HCT116 (cell line): ENCODE data around the gene GJB5. TPM values are rescaled to one million over a fixed set of nuclear protein-coding genes. Genes with fewer than 3 reads are reported as not detected.

ENCODE experiments used
- ATAC-seq: fragments of 200-7000 bp; cut with Tn5 transposase; 2 replicates; pipeline ENCODE4 v1.9.1; 2020; ENCODE audit warnings: mild to moderate bottlenecking, moderate library complexity
- BruUV-seq: library from RNA; stranded (reverse); fragments of 400-500 nt; replicated peaks from 2 replicates; lab custom pipeline; 2021; lab: Mats Ljungman, UMichigan
- CTCF ChIA-PET: fragments of 300-600 bp; sonication (Branson Sonifier 250); formaldehyde crosslinking; loops from one replicate; lab custom pipeline; 2021; ENCODE audit warnings: antibody characterized with exemption; lab: Charles Lee
- POLR2A ChIA-PET: fragments of 300-600, 350-600 bp; sonication (Branson Sonifier 250); formaldehyde crosslinking; loops from one replicate; lab custom pipeline; 2021; ENCODE audit warnings: antibody characterized with exemption; lab: Charles Lee
- RAD21 ChIA-PET, 2 experiments: fragments of 300-600 bp; sonication (Branson Sonifier 250); formaldehyde crosslinking; loops; one replicate each; lab custom pipeline; 2023; ENCODE audit warnings: low total read pairs in 2 of 2; ENCODE audit not compliant: uncharacterized antibody in 2 of 2, unreplicated experiment in 2 of 2, low non-redundant PET in 1 of 2; lab: Charles Lee
- DNase-seq: peaks from one replicate; pipeline ENCODE4 v3.0.0-alpha.2; 2010; ENCODE audit warnings: low read depth, low spot score
- H2AFZ ChIP-seq: fragments of 200-600 bp; shearing (Covaris generic), sonication (generic); 2 replicates; pipeline ENCODE4 v1.6.1; 2017; ENCODE audit warnings: low read depth, mixed run types, mixed read lengths, antibody characterized with exemption, low read length; ENCODE audit not compliant: poor library complexity, severe bottlenecking
- H3K27ac ChIP-seq: 2 replicates; pipeline ENCODE4 v1.5.1; 2012; ENCODE audit warnings: low read depth, low read length
- H3K27me3 ChIP-seq: fragments of 200-600 bp; sonication (generic); 2 replicates; pipeline ENCODE4 v1.6.1; 2016; ENCODE audit warnings: mixed run types, low read length, mixed read lengths; ENCODE audit not compliant: insufficient read depth
- H3K36me3 ChIP-seq, 2 experiments: fragments of 200-500 bp in 1 of 2; fragments of 200-600 bp in 1 of 2; sonication (Bioruptor generic) in 1 of 2; sonication (generic) in 1 of 2; 2 replicates each; pipeline versions ENCODE4 v1.5.1 to v1.6.1; 2014 to 2016; ENCODE audit warnings: low read length in 2 of 2, inconsistent platforms in 1 of 2, mixed read lengths in 1 of 2, mixed run types in 1 of 2; ENCODE audit not compliant: insufficient read depth in 2 of 2, control insufficient read depth in 1 of 2
- H3K4me1 ChIP-seq, 2 experiments: fragments of 200-600 bp in 1 of 2; sonication (generic) in 1 of 2; 2 replicates each; pipeline versions ENCODE4 v1.5.1 to v1.6.1; 2012 to 2017; ENCODE audit warnings: low read length in 2 of 2, inconsistent platforms in 1 of 2, mild to moderate bottlenecking in 1 of 2, mixed read lengths in 1 of 2, mixed run types in 1 of 2, moderate library complexity in 1 of 2; ENCODE audit not compliant: insufficient read depth in 2 of 2, control insufficient read depth in 1 of 2
- H3K4me2 ChIP-seq: fragments of 200-600 bp; sonication (generic); 2 replicates; pipeline ENCODE4 v1.6.1; 2017; ENCODE audit warnings: mixed run types, low read length, mixed read lengths
- H3K4me3 ChIP-seq, 2 experiments: fragments of 200-600 bp in 1 of 2; sonication (generic) in 1 of 2; replicated peaks in 1 of 2; 2 replicates each; pipeline ENCODE4 v1.5.1; 2011 to 2016; ENCODE audit warnings: low read length in 2 of 2, control low read depth in 1 of 2, low read depth in 1 of 2, mild to moderate bottlenecking in 1 of 2, mixed read lengths in 1 of 2, mixed run types in 1 of 2
- H3K79me2 ChIP-seq: fragments of 200-600 bp; sonication (generic); 2 replicates; pipeline ENCODE4 v1.6.1; 2017; ENCODE audit warnings: mild to moderate bottlenecking, mixed run types, low read length, moderate library complexity, mixed read lengths; ENCODE audit not compliant: insufficient read depth
- H3K9ac ChIP-seq: fragments of 200-600 bp; sonication (generic); 2 replicates; pipeline ENCODE4 v1.6.1; 2016; ENCODE audit warnings: low read length, mixed read lengths
- H3K9me2 ChIP-seq: fragments of 200-600 bp; sonication (generic), shearing (Covaris generic); 2 replicates; pipeline ENCODE4 v1.6.1; 2017; ENCODE audit warnings: mixed run types, mild to moderate bottlenecking, moderate library complexity; ENCODE audit not compliant: insufficient read depth
- H3K9me3 ChIP-seq, 2 experiments: fragments of 200-500 bp in 1 of 2; fragments of 200-600 bp in 1 of 2; sonication (Bioruptor generic) in 1 of 2; sonication (generic) in 1 of 2; 2 replicates each; pipeline ENCODE4 v1.6.1; 2014 to 2017; ENCODE audit warnings: low read length in 2 of 2, mixed read lengths in 2 of 2, inconsistent platforms in 1 of 2, low read depth in 1 of 2, mild to moderate bottlenecking in 1 of 2, mixed run types in 1 of 2, moderate library complexity in 1 of 2; ENCODE audit not compliant: control insufficient read depth in 1 of 2, insufficient read depth in 1 of 2
- H4K20me1 ChIP-seq: fragments of 200-600 bp; sonication (generic), shearing (Covaris generic); 2 replicates; pipeline ENCODE4 v1.6.1; 2017; ENCODE audit warnings: mixed run types, mild to moderate bottlenecking, moderate library complexity; ENCODE audit not compliant: insufficient read depth
- ATF3 ChIP-seq: IDR thresholded peaks from 2 replicates; pipeline ENCODE4 v1.6.1; 2012
- CBX3 ChIP-seq: IDR thresholded peaks from 2 replicates; pipeline ENCODE4 v1.6.1; 2012; ENCODE audit warnings: low read depth
- CEBPB ChIP-seq: IDR thresholded peaks from 2 replicates; pipeline ENCODE4 v1.6.1; 2012; ENCODE audit warnings: low read depth
- CTCF ChIP-seq, 3 experiments: fragments of 200-600 bp in 1 of 3; sonication (generic) in 1 of 3; IDR thresholded peaks in 2 of 3; conservative IDR thresholded peaks in 1 of 3; 2 replicates each; pipeline ENCODE4 v1.5.1; 2012 to 2017; ENCODE audit warnings: low read depth in 2 of 3, low read length in 2 of 3, antibody characterized with exemption in 1 of 3, borderline replicate concordance in 1 of 3, control low read depth in 1 of 3, mild to moderate bottlenecking in 1 of 3, mixed read lengths in 1 of 3, mixed run types in 1 of 3, moderate library complexity in 1 of 3; ENCODE audit not compliant: insufficient read depth in 1 of 3
- EGR1 ChIP-seq: IDR thresholded peaks from 2 replicates; pipeline ENCODE4 v1.6.1; 2012; ENCODE audit warnings: low read depth
- ELF1 ChIP-seq: IDR thresholded peaks from 2 replicates; pipeline ENCODE4 v1.6.1; 2012; ENCODE audit warnings: low read depth, borderline replicate concordance
- EZH2 ChIP-seq: fragments of 200-600 bp; sonication (generic); IDR thresholded peaks from 2 replicates; pipeline ENCODE4 v1.6.1; 2017; ENCODE audit warnings: antibody characterized with exemption, mixed run types
- FOSL1 ChIP-seq: IDR thresholded peaks from 2 replicates; pipeline ENCODE4 v1.6.1; 2012; ENCODE audit warnings: low read depth
- MAX ChIP-seq: IDR thresholded peaks from 2 replicates; pipeline ENCODE4 v1.6.1; 2012
- POLR2AphosphoS5 ChIP-seq: IDR thresholded peaks from 2 replicates; pipeline ENCODE4 v1.6.1; 2011; ENCODE audit warnings: mild to moderate bottlenecking, low read depth, low read length, moderate library complexity
- RAD21 ChIP-seq: IDR thresholded peaks from 2 replicates; pipeline ENCODE4 v1.6.1; 2012; ENCODE audit warnings: low read depth, mild to moderate bottlenecking
- REST ChIP-seq: IDR thresholded peaks from 2 replicates; pipeline ENCODE4 v1.6.1; 2012; ENCODE audit warnings: low read depth
- SIN3A ChIP-seq: IDR thresholded peaks from 2 replicates; pipeline ENCODE4 v1.6.1; 2012; ENCODE audit warnings: low read depth
- SRF ChIP-seq: IDR thresholded peaks from 2 replicates; pipeline ENCODE4 v1.6.1; 2012; ENCODE audit warnings: low read depth
- YY1 ChIP-seq: IDR thresholded peaks from 2 replicates; pipeline ENCODE4 v1.6.1; 2011; ENCODE audit warnings: low read length, low read depth, moderate library complexity, mild to moderate bottlenecking; ENCODE audit not compliant: insufficient replicate concordance; ENCODE audit errors: extremely low read depth
- ZFX ChIP-seq: fragments of 450-650 bp; IDR thresholded peaks from 2 replicates; pipeline ENCODE4 v1.6.1; 2017
- ZNF274 ChIP-seq: fragments of 200-500 bp; sonication (Bioruptor generic); IDR thresholded peaks from 2 replicates; pipeline ENCODE4 v1.6.1; 2014; ENCODE audit warnings: mild to moderate bottlenecking, low read depth, low read length, inconsistent platforms
- intact Hi-C: fragments of 100-400 bp; cut with micrococcal nuclease; formaldehyde crosslinking; loops from 2 replicates; pipeline ENCODE4 v1.10.0; 2022
- total RNA-seq: library from RNA; stranded (reverse); gene quantifications from one replicate; pipeline ENCODE4 v1.2.1, GENCODE V29; 2021; ENCODE audit not compliant: unreplicated experiment

Gene GJB5
- total RNA-seq, 1 experiment from 2014 or later = 4.6 TPM

GRCh38 chr1:34713443-34713842 is 41.4 kb upstream of the GJB5 start:
- H3K79me2 ChIP-seq = no peaks in the 10 kb centered on the region
- BruUV-seq = no TSS peak
- ChIA-PET CTCF (no interaction called here), RAD21 (no interaction called here), POLR2A (no interaction called here)
- TF ChIP-seq RAD21 (no peak), ZFX (no peak), EGR1 (no peak), FOSL1 (no peak), MAX (no peak), YY1 (no peak), ELF1 (no peak), SIN3A (no peak), CEBPB (no peak), CBX3 (no peak), ZNF274 (no peak), POLR2AphosphoS5 (no peak), CTCF (IDR thresholded peaks at IDR 0.05 in 2 of 3, conservative IDR thresholded peaks at IDR 0.05 in 1 of 3; ENCODE audit: borderline replicate concordance in 1 of 3, insufficient read depth in 1 of 3, low read depth in 2 of 3, low read length in 2 of 3) (no peak), ATF3 (no peak), SRF (no peak), REST (no peak), EZH2 (no peak)
- intact Hi-C loops = no loop called here
- H3K9ac ChIP-seq = no peak overlapping the region
- no peaks in the 10 kb centered on the region for H3K36me3 ChIP-seq
- H3K4me2 ChIP-seq = no peak overlapping the region
- no peak overlapping the region for H3K27ac ChIP-seq
- H3K27me3 ChIP-seq = peaks cover 2% of the 10 kb centered on the region; the same call in 1 of the 2 replicates
- H3K9me3 ChIP-seq = no peaks in the 10 kb centered on the region
- H3K9me2 ChIP-seq = no peaks in the 10 kb centered on the region
- ATAC-seq = no peak
- 0 out of 4 replicates have a peak, but pooled peaks cover 0 to 4% of the 10 kb centered on the region in 2 experiments for H3K4me1 ChIP-seq
- H2AFZ ChIP-seq = no peak overlapping the region
- H3K4me3 ChIP-seq = no peak overlapping the region
- no peaks in the 10 kb centered on the region for H4K20me1 ChIP-seq
- DNase-seq = no peak
